Erythroblast (primary cell): ENCODE data around the gene ZNF529.

Source experiments
- GATA1 ChIP-seq: IDR thresholded peaks from 2 replicates; pipeline ENCODE4 v1.6.1; 2011; ENCODE audit warnings: low read depth, mild to moderate bottlenecking, control low read depth, low read length, moderate library complexity
- POLR2A ChIP-seq: IDR thresholded peaks from 2 replicates; pipeline ENCODE4 v1.6.1; 2011; ENCODE audit warnings: mild to moderate bottlenecking, low read length

DNA sequence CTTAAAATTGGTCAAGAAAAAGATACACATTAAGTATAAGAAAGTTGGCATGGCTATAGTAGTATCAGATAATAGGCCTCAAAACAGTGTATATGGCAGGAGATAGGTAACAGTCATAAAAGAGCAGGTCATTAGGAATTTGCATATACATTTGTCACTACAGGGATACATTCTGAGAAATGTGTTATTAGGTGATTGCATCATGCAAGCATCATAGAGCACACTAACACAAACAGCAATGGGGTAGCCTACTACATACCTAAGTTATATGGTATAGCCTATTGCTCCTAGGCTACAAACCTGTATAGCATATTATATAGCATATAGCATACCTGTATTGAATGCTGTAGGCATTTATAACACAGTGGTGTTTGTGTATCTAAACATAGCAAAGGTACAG lies 6.2 kb upstream of the ZNF529 start:
- no peak for TF ChIP-seq POLR2A
- TF ChIP-seq GATA1: no peak
